Activated naive CD8-positive, alpha-beta T cell (primary cell): ENCODE measurements around the gene CCDC169.
"Not testable (repeated sequence)": the region's sequence is repeated elsewhere in the genome, so short reads cannot be mapped to it uniquely, and the experiment has no call there.

Experiments used
- H3K27ac Mint-ChIP-seq: one replicate; pipeline ENCODE4 v1.8.0; 2021; ENCODE audit warnings: mixed read lengths
- H3K27me3 Mint-ChIP-seq: one replicate; pipeline ENCODE4 v1.8.0; 2021; ENCODE audit warnings: mixed read lengths
- H3K36me3 Mint-ChIP-seq: one replicate; pipeline ENCODE4 v1.8.0; 2021; ENCODE audit warnings: mixed read lengths
- H3K4me1 Mint-ChIP-seq: one replicate; pipeline ENCODE4 v1.8.0; 2021; ENCODE audit warnings: low read depth, mixed read lengths
- H3K4me3 Mint-ChIP-seq: one replicate; pipeline ENCODE4 v1.8.0; 2021; ENCODE audit warnings: mild to moderate bottlenecking, mixed read lengths
- H3K9me3 Mint-ChIP-seq: one replicate; pipeline ENCODE4 v1.8.0; 2021; ENCODE audit warnings: low read depth, mixed read lengths

The CCDC169 gene

DNA sequence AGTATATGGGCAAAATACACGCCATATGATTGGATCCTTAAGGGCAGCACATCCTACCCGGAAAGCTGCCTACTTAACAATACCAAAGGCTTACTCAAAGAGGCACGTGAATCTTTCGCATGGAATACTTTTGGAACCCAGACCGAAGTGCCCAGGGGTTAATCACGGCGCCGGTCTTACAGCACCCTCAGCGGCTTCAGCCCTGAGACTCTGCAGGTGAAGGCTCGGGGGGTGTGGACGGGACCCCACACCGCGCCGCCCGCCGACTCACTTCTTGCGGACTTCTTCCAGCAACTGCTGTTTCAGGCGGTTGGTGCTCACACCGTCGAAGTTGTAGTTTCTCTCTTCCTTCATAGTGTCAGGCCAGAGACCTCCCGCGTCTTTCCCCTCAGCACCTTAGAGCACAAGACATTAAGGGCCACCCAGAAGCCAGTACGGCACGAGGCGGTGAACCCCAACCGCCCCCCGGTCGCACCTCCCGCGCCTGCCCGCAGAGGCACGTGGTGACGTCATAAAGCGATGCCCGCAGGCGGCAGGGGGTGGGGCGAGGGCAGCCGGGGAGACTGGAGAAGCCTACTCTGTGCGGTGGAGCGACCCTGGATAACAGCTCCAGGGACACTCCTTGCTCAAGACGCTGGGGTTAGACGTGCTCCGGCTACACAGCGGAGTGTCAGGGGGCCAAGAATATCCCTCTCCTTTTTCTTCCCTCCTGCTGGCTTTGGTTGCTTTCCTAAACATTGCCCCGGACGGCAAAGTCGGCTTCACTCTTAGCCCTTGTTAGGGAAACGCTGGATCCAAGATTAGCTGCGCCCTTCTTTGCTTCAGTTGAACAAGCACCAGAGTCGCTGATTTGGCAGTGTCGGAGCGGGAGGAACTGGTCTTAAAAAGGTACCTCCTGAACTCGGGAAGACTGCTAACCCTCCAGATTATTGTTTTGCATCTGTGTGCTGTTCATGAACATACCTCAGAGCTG is at the start of gene CCDC169:
Gene CCDC169, minus strand, starts transcription at position 449 of the 973 bp plus-strand sequence. Its CDS starts 95 bp downstream, at position 354.
- no peaks in the 10 kb centered on the region for H3K9me3 Mint-ChIP-seq
- H3K27ac Mint-ChIP-seq, result no peak within 1 kb of the TSS

DNA sequence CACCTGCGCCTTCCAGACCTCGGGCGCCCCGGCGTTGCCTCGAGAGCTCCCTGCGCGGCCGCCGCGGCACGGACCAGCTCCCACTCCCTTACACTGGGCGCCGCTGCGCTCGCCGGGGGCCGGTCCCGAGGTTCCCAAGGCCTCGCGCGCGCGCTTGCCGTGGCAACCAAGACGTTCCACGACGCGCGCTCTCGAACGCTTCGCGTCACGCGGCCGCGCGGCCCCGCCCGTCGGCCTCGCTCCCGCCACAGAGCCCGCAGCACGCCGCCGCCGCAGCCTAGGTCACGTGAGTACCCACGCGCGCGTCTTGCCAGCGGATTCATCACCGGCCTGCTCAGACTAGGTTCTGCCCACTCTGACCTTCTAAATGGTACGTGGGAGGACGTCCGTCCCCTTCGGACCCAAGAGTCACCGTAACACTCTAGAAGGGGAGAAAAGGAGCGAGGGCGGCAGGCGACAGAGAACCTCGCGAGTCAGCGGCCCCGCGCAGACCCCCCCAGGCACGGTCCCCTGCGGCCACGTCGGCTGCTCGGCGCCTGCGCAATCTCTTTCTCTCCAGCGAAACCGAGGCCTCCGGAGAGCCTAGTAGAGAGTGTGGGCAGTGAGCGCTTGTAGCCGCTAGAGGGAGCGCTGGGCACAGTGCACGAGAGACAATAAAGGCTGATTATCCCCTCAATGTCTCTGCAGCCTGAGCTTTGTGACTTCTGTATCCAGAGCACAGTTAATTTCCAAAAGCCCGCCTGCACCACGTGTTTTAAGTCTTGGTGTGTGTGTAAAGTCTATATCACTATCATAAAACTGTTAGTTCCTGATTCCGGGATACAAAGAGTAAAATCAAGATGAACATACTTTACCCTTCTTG is 48.8 kb upstream of the CCDC169 start, which contains the start of gene SPART:
Gene SPART, minus strand, starts transcription at position 173 of the 862 bp plus-strand sequence. CDS start 10,564 bp downstream, outside the sequence.
- Mint-ChIP-seq H3K27ac (peak within 1 kb of the TSS; percentile 92), H3K9me3 (no peaks in the 10 kb centered on the region), H3K4me1 (peaks cover 35% of the 10 kb centered on the region)

More for the DNA sequence above, at the start of gene CCDC169:
- Mint-ChIP-seq H3K27me3 (peaks cover 33% of the 10 kb centered on the region), H3K4me3 (peak within 1 kb of the TSS; percentile 87), H3K4me1 (peaks cover 15% of the 10 kb centered on the region), H3K36me3 (peaks cover 2% of the 10 kb centered on the region)

DNA sequence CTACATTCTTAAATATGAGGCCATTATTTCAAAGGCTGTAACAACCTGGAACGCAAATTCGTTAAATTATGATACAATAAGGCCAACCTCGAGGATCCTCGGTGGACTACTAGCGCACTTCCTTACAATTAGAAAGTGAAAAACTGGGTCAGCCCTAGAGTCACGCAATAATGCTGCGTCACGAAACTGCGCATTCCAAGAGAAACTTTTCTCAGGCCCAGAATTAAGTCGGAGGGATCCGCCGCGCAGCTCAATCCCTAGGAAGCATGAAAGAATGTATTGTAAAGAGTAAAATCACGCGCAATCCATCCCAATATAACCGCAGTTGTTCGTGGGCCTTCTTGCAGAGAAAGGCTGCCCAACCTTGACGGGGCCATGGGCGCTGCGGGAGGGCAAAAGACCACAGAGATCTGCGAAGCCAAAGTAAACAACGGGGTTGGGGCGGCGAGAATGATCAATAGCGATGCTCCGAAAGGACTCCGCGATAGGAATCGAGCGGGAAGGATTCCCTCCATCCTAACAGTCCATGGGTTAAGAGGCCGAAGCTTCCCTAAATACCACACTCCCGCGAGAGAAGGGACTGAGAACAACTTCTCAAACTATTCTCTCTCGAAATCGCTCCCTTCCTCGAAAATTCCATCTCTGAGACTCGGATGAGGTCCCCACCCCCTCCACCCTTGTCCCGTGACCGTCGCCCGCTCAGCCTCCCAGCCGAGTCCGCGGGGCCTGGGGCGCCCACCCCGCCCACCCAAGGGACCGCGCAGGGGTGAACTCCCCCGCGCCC is 48.0 kb upstream of the CCDC169 start:
- Mint-ChIP-seq H3K4me1 (peaks cover 39% of the 10 kb centered on the region), H3K4me3 (peak overlapping the region; percentile 93), H3K27ac (peak overlapping the region; percentile 92), H3K9me3 (no peaks in the 10 kb centered on the region), H3K27me3 (no peaks in the 10 kb centered on the region), H3K36me3 (no peaks in the 10 kb centered on the region)

More for the DNA sequence above, 48.8 kb upstream of the CCDC169 start, which contains the start of gene SPART:
- Mint-ChIP-seq H3K36me3 (no peaks in the 10 kb centered on the region), H3K27me3 (no peaks in the 10 kb centered on the region), H3K4me3 (peak within 1 kb of the TSS; percentile 93)

DNA sequence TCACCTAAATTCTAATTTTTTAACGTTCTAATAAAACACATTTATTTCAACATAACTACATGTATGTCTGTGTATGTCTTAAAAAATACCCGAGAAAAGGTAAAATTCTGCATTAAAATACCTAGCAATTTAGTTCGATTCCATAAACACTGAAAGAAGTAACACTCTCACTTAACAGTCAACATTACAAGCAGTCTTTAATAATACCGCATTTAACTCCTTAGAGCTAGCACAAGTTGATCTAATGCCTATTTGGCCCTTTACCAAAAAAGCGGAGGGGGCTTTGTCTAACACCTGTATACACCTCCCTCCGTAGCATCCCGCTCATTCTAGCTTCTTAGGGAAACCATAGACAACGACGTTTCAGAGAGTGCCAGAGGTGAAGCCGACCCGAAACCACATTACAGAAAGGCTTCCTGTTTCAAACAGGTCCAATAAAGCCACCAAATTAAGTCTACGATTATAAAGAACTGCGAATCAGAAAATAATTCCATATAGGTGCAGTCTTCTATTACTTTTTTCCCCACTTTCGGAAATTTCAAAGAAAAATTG is 47.3 kb upstream of the CCDC169 start:
- Mint-ChIP-seq H3K36me3 (no peaks in the 10 kb centered on the region), H3K27me3 (no peaks in the 10 kb centered on the region), H3K4me1 (peaks cover 40% of the 10 kb centered on the region), H3K4me3 (peak overlapping the region; percentile 93), H3K27ac (peak overlapping the region; percentile 92), H3K9me3 (no peaks in the 10 kb centered on the region)

DNA sequence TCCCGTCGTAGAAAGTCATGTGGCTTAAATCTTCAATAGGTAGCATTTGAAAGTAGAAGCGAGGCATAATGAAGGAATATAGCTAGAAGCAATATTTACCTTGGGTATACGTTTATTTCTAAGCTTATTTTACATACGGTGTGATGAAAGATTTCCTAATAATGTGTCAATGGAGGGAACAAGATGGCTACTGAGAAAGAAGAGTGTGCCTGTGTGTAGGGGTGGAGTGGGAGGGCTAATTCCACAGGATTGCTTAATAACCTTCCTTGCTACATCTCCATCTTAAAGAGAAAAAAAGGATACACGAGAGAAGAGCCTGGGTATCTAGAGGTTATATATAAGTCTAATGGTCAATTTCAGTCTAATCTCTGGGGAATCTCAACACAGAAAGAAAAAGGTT is 46.6 kb upstream of the CCDC169 start:
- peak overlapping the region; percentile 93 for H3K4me3 Mint-ChIP-seq
- no peaks in the 10 kb centered on the region for H3K9me3 Mint-ChIP-seq
- H3K36me3 Mint-ChIP-seq, result no peaks in the 10 kb centered on the region
- no peaks in the 10 kb centered on the region for H3K27me3 Mint-ChIP-seq
- H3K4me1 Mint-ChIP-seq, result peaks cover 40% of the 10 kb centered on the region
- H3K27ac Mint-ChIP-seq, result peak overlapping the region; percentile 92

- Mint-ChIP-seq H3K27ac (peak overlapping the region; percentile 92), H3K9me3 (no peaks in the 10 kb centered on the region), H3K4me1 (peaks cover 43% of the 10 kb centered on the region), H3K36me3 (no peaks in the 10 kb centered on the region), H3K4me3 (peak overlapping the region; percentile 93), H3K27me3 (no peaks in the 10 kb centered on the region)
These were observed 46.2 kb upstream of the CCDC169 start for GRCh38 chr13:36343766-36344165.

DNA sequence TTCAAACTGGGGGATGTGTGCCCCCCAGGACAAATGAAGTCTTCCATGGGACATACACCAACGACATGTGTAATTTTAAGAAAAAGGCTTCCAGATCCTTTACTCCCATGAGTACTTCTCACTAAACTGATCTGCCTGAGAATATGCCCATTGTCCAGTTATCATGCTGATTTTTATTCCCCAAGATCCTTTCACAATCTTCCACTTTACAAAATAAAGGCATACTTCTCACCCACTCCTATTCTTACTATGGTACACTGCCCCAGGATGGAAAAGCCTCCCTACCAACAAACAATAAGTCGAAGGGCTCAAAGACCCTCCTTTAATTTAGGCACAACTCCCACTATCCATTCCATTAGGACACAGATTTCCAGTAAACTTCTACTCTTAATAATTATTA is 45.1 kb upstream of the CCDC169 start:
- no peaks in the 10 kb centered on the region for H3K27me3 Mint-ChIP-seq
- H3K4me1 Mint-ChIP-seq, result peaks cover 50% of the 10 kb centered on the region
- no peak overlapping the region for H3K4me3 Mint-ChIP-seq
- no peaks in the 10 kb centered on the region for H3K9me3 Mint-ChIP-seq
- H3K27ac Mint-ChIP-seq, result no peak overlapping the region
- peaks cover 2% of the 10 kb centered on the region for H3K36me3 Mint-ChIP-seq

DNA sequence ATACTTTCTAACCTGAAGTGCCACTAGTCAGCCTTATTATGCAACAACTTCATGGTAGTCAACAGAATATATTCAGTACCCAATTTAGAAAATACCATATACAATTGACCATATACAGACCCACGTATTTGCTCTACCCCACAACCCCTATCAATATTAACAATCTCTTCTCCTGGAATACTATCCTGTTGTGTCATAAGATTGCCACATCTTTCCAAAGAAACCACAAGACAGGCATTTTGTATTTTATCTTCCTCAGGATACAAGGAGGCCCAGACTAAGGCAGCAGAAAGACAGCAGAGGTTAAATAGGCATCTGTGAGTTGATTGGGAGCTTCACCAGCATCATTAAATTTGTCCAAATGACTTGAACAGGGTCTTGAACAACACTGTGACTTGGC is 44.1 kb upstream of the CCDC169 start:
- Mint-ChIP-seq H3K27me3 (no peaks in the 10 kb centered on the region), H3K36me3 (peaks cover 6% of the 10 kb centered on the region), H3K9me3 (no peaks in the 10 kb centered on the region), H3K27ac (no peak overlapping the region), H3K4me3 (no peak overlapping the region), H3K4me1 (peaks cover 56% of the 10 kb centered on the region)

GRCh38 chr13:36339600-36340155 is 42.1 kb upstream of the CCDC169 start:
- peaks cover 10% of the 10 kb centered on the region for H3K36me3 Mint-ChIP-seq
- no peaks in the 10 kb centered on the region for H3K9me3 Mint-ChIP-seq
- no peaks in the 10 kb centered on the region for H3K27me3 Mint-ChIP-seq
- no peak overlapping the region for H3K27ac Mint-ChIP-seq
- peaks cover 63% of the 10 kb centered on the region for H3K4me1 Mint-ChIP-seq
- H3K4me3 Mint-ChIP-seq, result no peak overlapping the region

GRCh38 chr13:36337938-36338641 is 40.5 kb upstream of the CCDC169 start:
- Mint-ChIP-seq H3K27me3 (no peaks in the 10 kb centered on the region), H3K9me3 (no peaks in the 10 kb centered on the region), H3K36me3 (peaks cover 12% of the 10 kb centered on the region), H3K4me1 (peaks cover 62% of the 10 kb centered on the region), H3K4me3 (no peak overlapping the region), H3K27ac (no peak overlapping the region)

DNA sequence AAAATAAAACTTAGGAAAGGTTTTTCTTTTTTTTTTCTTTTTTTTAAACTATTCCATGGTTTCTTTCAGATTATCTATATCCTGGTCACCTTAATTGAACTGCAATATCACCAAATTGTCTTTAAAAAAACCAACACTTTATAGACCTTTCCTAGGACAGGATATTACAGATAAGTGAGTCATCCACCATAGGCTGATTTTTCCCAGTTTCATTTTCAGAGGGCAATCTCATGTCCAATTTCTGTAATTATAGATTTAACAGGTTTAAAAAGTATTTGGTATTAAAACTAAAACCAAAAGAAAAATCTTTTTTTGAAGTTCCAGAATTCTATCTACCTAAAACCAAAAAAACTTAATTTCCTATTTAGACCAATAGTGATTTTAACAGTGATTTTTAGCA is 35.4 kb upstream of the CCDC169 start:
- Mint-ChIP-seq H3K27me3 (no peaks in the 10 kb centered on the region), H3K36me3 (peaks cover 20% of the 10 kb centered on the region)

GRCh38 chr13:36332255-36332654 is 34.6 kb upstream of the CCDC169 start:
- not testable (repeated sequence) for H3K9me3 Mint-ChIP-seq, H3K27me3 Mint-ChIP-seq, H3K4me3 Mint-ChIP-seq, H3K27ac Mint-ChIP-seq
- peaks cover 36% of the 10 kb centered on the region for H3K4me1 Mint-ChIP-seq
- peaks cover 16% of the 10 kb centered on the region for H3K36me3 Mint-ChIP-seq

More for the DNA sequence above, 35.4 kb upstream of the CCDC169 start:
- peaks cover 43% of the 10 kb centered on the region for H3K4me1 Mint-ChIP-seq
- H3K9me3 Mint-ChIP-seq, result no peaks in the 10 kb centered on the region
- no peak overlapping the region for H3K4me3 Mint-ChIP-seq
- no peak overlapping the region for H3K27ac Mint-ChIP-seq

GRCh38 chr13:36331280-36331679 is 33.7 kb upstream of the CCDC169 start:
- Mint-ChIP-seq H3K36me3 (peaks cover 17% of the 10 kb centered on the region), H3K4me3 (no peak overlapping the region), H3K27me3 (no peaks in the 10 kb centered on the region), H3K9me3 (no peaks in the 10 kb centered on the region), H3K27ac (peak overlapping the region; percentile 29), H3K4me1 (peaks cover 26% of the 10 kb centered on the region)
